ENCODE data around the gene LIAS. TPM values are rescaled to one million over a fixed set of nuclear protein-coding genes. Genes with fewer than 3 reads are reported as not detected.
A peak's percentile ranks its signal among the peaks of the same experiment; 100 is the strongest.

LIAS gene
- total RNA-seq, 1 experiment from 2014 or later: 23.5 TPM

GRCh38 chr4:39446842-39447573, 11.8 kb upstream of the LIAS start:
- ATAC-seq (peak; percentile 24; the same call in 1 of the 2 replicates), DNase-seq (ENCODE audit: low read depth, low spot score) (no peak)
- H3K4me2 ChIP-seq (ENCODE audit: low read length): no peak overlapping the region
- POLR2A ChIA-PET: no interaction called here
- no peak overlapping the region for H2AFZ ChIP-seq (ENCODE audit: low read depth, low read length, poor library complexity, severe bottlenecking)
- H3K36me3 ChIP-seq (ENCODE audit: control insufficient read depth in 1 of 2, insufficient read depth in 2 of 2, low read length in 2 of 2): peaks cover 7 to 14% of the 10 kb centered on the region in 2 experiments
- H3K9ac ChIP-seq (ENCODE audit: low read length): no peak overlapping the region
- no TSS peak for BruUV-seq (replicated peaks)
- H3K9me2 ChIP-seq (ENCODE audit: insufficient read depth): no peaks in the 10 kb centered on the region
- H3K9me3 ChIP-seq (ENCODE audit: control insufficient read depth in 1 of 2, insufficient read depth in 1 of 2, low read depth in 1 of 2, low read length in 2 of 2): no peaks in the 10 kb centered on the region
- no peaks in the 10 kb centered on the region for H3K4me1 ChIP-seq (ENCODE audit: control insufficient read depth in 1 of 2, insufficient read depth in 2 of 2, low read length in 2 of 2)
- H3K27ac ChIP-seq (ENCODE audit: low read depth, low read length): no peak overlapping the region
- H3K27me3 ChIP-seq (ENCODE audit: insufficient read depth, low read length): no peaks in the 10 kb centered on the region
- H3K79me2 ChIP-seq (ENCODE audit: insufficient read depth, low read length): peaks cover 1% of the 10 kb centered on the region
- intact Hi-C loops (cut with micrococcal nuclease): no loop called here
- CTCF ChIA-PET: no interaction called here
- H3K4me3 ChIP-seq (replicated peaks in 1 of 2; ENCODE audit: low read depth in 1 of 2, low read length in 2 of 2): no peak overlapping the region
- TF ChIP-seq, protein P1, sequence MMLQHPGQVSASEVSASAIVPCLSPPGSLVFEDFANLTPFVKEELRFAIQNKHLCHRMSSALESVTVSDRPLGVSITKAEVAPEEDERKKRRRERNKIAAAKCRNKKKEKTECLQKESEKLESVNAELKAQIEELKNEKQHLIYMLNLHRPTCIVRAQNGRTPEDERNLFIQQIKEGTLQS (IDR thresholded peaks at IDR 0.05): no peak
- TF ChIP-seq YY1 (IDR thresholded peaks at IDR 0.05; ENCODE audit: extremely low read depth, insufficient replicate concordance, low read depth, low read length) (no peak), ZFX (IDR thresholded peaks at IDR 0.05) (no peak), EZH2 (IDR thresholded peaks at IDR 0.05) (no peak), SRF (IDR thresholded peaks at IDR 0.05; ENCODE audit: low read depth) (no peak), RAD21 (IDR thresholded peaks at IDR 0.05; ENCODE audit: low read depth) (no peak), EGR1 (IDR thresholded peaks at IDR 0.05; ENCODE audit: low read depth) (no peak), ELF1 (IDR thresholded peaks at IDR 0.05; ENCODE audit: borderline replicate concordance, low read depth) (no peak)
- peaks cover 22% of the 10 kb centered on the region; the same call in 1 of the 2 replicates for H4K20me1 ChIP-seq (ENCODE audit: insufficient read depth)
- RAD21 ChIA-PET (ENCODE audit: low non-redundant PET in 1 of 2, low total read pairs in 2 of 2, uncharacterized antibody in 2 of 2, unreplicated experiment in 2 of 2): interaction anchor here in 1 of 2 experiments (0.6 kb wide), 1 partner anchor 233 kb away, joined by 5 read pairs; no protein-coding TSS in a partner anchor

GRCh38 chr4:39450618-39451017, 8.2 kb upstream of the LIAS start:
- TF ChIP-seq, protein P2, sequence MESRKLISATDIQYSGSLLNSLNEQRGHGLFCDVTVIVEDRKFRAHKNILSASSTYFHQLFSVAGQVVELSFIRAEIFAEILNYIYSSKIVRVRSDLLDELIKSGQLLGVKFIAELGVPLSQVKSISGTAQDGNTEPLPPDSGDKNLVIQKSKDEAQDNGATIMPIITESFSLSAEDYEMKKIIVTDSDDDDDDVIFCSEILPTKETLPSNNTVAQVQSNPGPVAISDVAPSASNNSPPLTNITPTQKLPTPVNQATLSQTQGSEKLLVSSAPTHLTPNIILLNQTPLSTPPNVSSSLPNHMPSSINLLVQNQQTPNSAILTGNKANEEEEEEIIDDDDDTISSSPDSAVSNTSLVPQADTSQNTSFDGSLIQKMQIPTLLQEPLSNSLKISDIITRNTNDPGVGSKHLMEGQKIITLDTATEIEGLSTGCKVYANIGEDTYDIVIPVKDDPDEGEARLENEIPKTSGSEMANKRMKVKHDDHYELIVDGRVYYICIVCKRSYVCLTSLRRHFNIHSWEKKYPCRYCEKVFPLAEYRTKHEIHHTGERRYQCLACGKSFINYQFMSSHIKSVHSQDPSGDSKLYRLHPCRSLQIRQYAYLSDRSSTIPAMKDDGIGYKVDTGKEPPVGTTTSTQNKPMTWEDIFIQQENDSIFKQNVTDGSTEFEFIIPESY (IDR thresholded peaks at IDR 0.05; ENCODE audit: extremely low read depth, insufficient replicate concordance, low read length): no peak
- TF ChIP-seq RAD21 (IDR thresholded peaks at IDR 0.05; ENCODE audit: low read depth) (no peak), POLR2A (IDR thresholded peaks at IDR 0.05; ENCODE audit: borderline replicate concordance, extremely low read depth, insufficient read depth, insufficient read length) (no peak), POLR2AphosphoS5 (IDR thresholded peaks at IDR 0.05; ENCODE audit: low read depth, low read length) (peak; percentile 22)
- intact Hi-C loops (cut with micrococcal nuclease): loop anchor here (5.0 kb wide), 1 partner anchor 548 kb away; no protein-coding TSS in a partner anchor
- CTCF ChIA-PET: no interaction called here

More at GRCh38 chr4:39450618-39451017, 8.2 kb upstream of the LIAS start:
- Histone ChIP-seq H3K9ac (ENCODE audit: low read length) (no peak overlapping the region), H3K79me2 (ENCODE audit: insufficient read depth, low read length) (peaks cover 33% of the 10 kb centered on the region), H3K4me1 (ENCODE audit: control insufficient read depth in 1 of 2, insufficient read depth in 2 of 2, low read length in 2 of 2) (no peaks in the 10 kb centered on the region), H2AFZ (ENCODE audit: low read depth, low read length, poor library complexity, severe bottlenecking) (no peak overlapping the region), H4K20me1 (ENCODE audit: insufficient read depth) (peaks cover 52% of the 10 kb centered on the region; the same call in 1 of the 2 replicates), H3K36me3 (ENCODE audit: control insufficient read depth in 1 of 2, insufficient read depth in 2 of 2, low read length in 2 of 2) (peaks cover 40 to 50% of the 10 kb centered on the region in 2 experiments), H3K27ac (ENCODE audit: low read depth, low read length) (no peak overlapping the region), H3K27me3 (ENCODE audit: insufficient read depth, low read length) (no peaks in the 10 kb centered on the region), H3K9me3 (ENCODE audit: control insufficient read depth in 1 of 2, insufficient read depth in 1 of 2, low read depth in 1 of 2, low read length in 2 of 2) (no peaks in the 10 kb centered on the region), H3K4me2 (ENCODE audit: low read length) (no peak overlapping the region), H3K9me2 (ENCODE audit: insufficient read depth) (no peaks in the 10 kb centered on the region), H3K4me3 (replicated peaks in 1 of 2; ENCODE audit: low read depth in 1 of 2, low read length in 2 of 2) (no peak overlapping the region)
- ChIA-PET RAD21 (ENCODE audit: low non-redundant PET in 1 of 2, low total read pairs in 2 of 2, uncharacterized antibody in 2 of 2, unreplicated experiment in 2 of 2) (no interaction called here), POLR2A (no interaction called here)
- no peak for DNase-seq (ENCODE audit: low read depth, low spot score)
- no peak for ATAC-seq
- no TSS peak for BruUV-seq (replicated peaks)
